ENCODE data around the gene EPHA8. TPM values are rescaled to one million over a fixed set of nuclear protein-coding genes. Genes with fewer than 3 reads are reported as not detected.

The EPHA8 gene
- total RNA-seq, 1 donor from 2014 or later, result 0.94 TPM

DNA sequence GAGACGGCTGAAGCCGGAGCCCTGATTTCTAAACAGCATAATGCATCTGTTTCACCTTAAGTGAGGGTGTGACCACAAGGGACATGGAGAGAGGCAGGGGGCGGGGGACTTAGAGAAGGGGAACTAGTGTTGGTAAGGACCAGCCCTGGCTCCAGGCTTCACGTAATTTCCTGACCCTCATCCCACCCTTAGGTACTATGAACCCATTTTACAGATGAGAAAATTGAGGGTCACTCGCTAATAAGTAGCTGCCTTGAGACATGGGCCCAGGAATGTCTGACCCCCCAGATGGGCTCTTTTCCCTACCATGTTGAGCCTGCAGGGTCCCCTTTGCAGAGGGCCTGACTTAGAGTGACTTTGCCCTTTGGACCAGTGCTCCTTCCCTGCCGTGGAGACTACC lies 4.7 kb downstream of the EPHA8 start:
- no peak for DNase-seq

DNA sequence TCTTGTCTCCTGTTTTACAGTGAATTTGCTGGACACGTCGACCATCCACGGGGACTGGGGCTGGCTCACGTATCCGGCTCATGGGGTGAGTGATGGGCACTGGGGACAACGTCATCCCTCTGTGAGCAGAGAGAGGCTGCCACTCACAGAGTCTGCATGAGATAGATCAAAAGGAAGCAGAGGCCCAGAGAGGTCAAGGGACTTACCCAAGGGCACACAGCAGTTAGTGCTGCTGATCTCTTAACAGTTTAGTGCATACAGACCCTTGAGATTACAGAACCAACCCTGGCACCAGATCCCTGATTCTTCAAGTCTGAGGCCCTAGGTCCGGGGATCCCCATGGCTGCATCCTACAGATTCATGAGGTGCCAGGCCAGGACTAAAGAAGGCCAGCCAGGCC lies 6.0 kb downstream of the EPHA8 start:
- DNase-seq, result no peak

GRCh38 chr1:22570140-22570909 lies 7.0 kb downstream of the EPHA8 start:
- DNase-seq, result no peak

GRCh38 chr1:22572818-22573217 lies 9.5 kb downstream of the EPHA8 start:
- DNase-seq, result no peak

DNA sequence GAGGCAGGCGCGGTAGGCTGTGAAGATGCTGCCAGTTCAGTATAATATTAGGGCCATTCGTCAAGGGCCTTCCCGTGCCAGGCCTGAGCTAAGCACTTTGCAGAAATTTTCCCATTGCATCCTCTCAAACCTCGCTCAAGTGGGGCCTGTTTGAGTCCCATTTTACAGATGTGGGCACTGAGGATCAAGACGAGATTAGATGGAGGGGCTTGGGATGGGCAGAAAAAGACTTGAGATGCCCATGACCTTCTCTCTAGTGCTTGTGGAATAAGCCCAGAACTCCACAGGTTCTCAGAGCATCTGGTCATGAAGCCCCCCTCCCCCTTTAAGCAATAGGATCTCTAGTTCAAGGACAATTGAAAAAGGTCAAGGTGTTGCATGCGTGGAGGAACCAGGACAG lies 9.9 kb downstream of the EPHA8 start:
- no peak for DNase-seq

GRCh38 chr1:22575532-22576149 lies 12.4 kb downstream of the EPHA8 start:
- no peak for DNase-seq

- DNase-seq, result no peak
Measured at GRCh38 chr1:22576150-22576544, 12.9 kb downstream of the EPHA8 start.

DNA sequence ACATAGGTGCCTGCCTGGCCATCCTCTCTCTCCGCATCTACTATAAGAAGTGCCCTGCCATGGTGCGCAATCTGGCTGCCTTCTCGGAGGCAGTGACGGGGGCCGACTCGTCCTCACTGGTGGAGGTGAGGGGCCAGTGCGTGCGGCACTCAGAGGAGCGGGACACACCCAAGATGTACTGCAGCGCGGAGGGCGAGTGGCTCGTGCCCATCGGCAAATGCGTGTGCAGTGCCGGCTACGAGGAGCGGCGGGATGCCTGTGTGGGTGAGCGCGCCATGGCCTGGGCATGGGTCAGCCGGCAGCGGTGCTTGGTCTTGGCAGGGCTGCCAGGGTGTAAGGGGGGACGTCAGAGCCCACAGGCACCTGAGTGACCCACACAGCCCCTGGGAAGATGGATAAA lies 13.3 kb downstream of the EPHA8 start:
- no peak for DNase-seq

GRCh38 chr1:22578732-22579361 lies 15.6 kb downstream of the EPHA8 start:
- DNase-seq, result no peak

GRCh38 chr1:22579541-22580155 lies 16.4 kb downstream of the EPHA8 start:
- no peak for DNase-seq

GRCh38 chr1:22582661-22583635 lies 19.7 kb downstream of the EPHA8 start:
- DNase-seq, result no peak

DNA sequence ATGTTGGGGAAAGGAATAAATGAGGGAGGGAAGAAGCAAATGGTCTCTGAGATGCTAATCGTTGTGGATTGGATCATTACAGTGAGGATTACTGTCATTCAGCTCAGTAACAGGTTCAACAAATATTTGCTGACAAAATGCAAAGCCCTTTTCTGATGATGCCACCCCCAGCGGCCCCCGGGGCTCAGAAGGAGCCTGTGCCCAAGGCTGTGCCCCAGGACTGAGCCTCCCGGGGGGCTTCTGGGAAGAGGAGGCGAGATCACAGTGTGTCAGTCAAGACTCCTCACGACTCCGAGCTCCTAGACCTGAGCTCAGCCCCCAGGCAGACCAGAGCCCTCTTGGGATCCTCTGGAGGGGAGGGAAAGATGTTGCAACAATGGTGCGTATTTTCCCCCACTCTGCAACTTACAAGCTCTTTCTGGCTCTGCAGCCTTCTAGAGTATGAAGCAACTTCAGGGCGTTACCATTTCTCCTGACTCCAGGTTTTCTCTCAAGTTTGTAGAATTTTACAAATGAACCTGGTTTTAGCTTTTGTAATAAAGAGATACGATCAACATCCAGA lies 20.8 kb downstream of the EPHA8 start:
- no peak for DNase-seq

DNA sequence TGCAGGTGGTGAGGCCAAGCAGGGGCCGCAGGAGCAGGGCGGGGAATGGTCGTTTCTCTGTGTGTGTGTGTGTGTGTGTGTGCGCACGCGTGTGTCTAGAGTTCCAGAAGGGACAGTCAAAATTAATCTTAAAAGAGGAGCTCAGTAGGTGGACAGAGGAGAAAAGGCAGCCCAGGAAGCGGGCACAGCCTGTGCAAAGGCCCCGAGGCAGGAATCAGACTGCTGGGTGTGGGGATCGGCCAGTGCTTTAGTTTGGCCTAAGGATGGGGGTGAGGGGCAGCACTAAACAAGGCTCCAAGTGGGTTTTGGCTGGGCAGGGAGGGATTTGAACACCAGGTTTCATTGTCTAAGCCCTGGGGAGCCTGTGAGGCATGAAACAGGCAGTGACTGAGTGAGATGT lies 21.7 kb downstream of the EPHA8 start:
- DNase-seq, result no peak

DNA sequence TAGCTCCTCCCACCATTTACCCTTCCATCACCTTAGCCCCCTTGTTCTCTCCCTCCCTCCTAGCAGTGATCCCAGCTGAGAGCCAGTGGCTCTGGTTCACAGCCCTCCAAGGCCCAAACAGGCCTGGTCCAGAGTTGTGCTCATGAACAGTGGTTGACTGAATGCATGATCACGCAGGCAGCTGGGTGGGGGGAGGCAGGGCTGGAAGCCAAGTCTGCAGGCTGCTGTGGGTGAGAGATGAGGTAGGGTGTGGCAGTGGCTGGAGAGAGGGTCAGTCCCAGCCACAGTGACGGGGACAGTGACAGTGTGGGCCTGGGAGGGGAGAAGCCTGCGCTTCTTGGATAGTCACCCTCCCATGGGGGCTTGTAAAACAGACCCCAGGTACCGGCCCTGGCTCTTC lies 22.2 kb downstream of the EPHA8 start:
- DNase-seq, result no peak

GRCh38 chr1:22586356-22587130 lies 23.3 kb downstream of the EPHA8 start:
- no peak for DNase-seq

GRCh38 chr1:22587247-22587646 lies 24.0 kb downstream of the EPHA8 start:
- DNase-seq, result no peak

DNA sequence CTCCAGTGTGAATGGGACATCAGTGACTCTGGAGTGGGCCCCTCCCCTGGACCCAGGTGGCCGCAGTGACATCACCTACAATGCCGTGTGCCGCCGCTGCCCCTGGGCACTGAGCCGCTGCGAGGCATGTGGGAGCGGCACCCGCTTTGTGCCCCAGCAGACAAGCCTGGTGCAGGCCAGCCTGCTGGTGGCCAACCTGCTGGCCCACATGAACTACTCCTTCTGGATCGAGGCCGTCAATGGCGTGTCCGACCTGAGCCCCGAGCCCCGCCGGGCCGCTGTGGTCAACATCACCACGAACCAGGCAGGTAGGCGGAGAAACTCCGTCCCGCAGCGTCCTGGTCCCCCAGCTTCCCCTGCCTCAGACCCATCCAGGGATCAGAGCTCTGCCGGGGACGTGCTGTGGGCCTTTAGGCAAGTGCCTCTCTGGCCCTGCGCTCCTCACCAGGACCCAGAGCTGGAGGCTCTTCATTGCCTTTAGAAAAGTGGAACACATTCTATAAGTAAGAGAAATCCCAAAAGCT lies 25.7 kb downstream of the EPHA8 start:
- DNase-seq, result no peak

GRCh38 chr1:22591576-22591975 lies 28.3 kb downstream of the EPHA8 start:
- DNase-seq, result no peak

GRCh38 chr1:22592051-22592450 lies 28.8 kb downstream of the EPHA8 start:
- no peak for DNase-seq

DNA sequence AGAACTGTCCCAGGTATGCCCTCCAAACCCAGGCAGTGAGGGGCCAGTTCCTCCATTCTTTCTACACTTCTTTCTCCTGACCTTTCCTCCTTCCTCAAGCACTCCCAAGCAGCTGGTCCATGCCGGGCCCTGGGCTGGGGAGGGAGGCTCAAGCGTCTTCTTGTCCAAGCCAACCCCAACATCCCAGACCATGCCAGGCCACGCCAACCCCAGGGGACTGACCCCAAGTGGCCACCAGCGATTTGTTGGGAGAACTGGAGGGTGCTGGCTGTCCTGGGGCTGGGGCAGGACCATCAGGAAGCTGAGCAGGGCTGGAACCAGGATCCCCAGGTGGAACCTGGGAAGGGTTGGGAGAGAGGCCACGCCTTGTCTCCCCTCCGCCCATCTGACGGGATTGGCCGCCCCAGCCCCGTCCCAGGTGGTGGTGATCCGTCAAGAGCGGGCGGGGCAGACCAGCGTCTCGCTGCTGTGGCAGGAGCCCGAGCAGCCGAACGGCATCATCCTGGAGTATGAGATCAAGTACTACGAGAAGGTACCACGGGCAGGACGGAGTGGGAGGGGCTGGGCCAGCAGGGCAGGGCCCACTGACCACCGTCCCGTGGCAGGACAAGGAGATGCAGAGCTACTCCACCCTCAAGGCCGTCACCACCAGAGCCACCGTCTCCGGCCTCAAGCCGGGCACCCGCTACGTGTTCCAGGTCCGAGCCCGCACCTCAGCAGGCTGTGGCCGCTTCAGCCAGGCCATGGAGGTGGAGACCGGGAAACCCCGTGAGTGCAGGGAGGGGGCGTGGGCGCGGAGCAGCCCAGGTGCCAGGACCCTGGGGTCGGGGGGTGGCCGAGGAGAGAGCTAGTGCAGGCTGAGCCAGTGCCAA lies 29.9 kb downstream of the EPHA8 start:
- no peak for DNase-seq

Measured in occipital lobe (tissue), 2 donors.